ENCODE data around the gene DHX34.
"Not testable (repeated sequence)": the region's sequence is repeated elsewhere in the genome, so short reads cannot be mapped to it uniquely, and the experiment has no call there.

Gene DHX34

GRCh38 chr19:47362321-47362720, 13.2 kb downstream of the DHX34 start:
- Histone ChIP-seq H3K27ac (ENCODE audit: insufficient read depth in 1 of 2, low read depth in 1 of 2, low read length in 2 of 2, poor library complexity in 1 of 2, severe bottlenecking in 2 of 2) (no peak overlapping the region), H3K9me3 (ENCODE audit: control extremely low read depth in 1 of 5, control insufficient read depth in 4 of 5, insufficient read depth in 2 of 5, low read depth in 1 of 5, low read length in 4 of 5) (peaks cover 0 to under 1% (median 0%) of the 10 kb centered on the region in 5 experiments), H3K36me3 (ENCODE audit: control insufficient read depth in 4 of 4, insufficient read depth in 4 of 4, low read length in 3 of 4) (peaks cover 19 to 87% (median 50%) of the 10 kb centered on the region in 4 experiments), H3K4me1 (ENCODE audit: control extremely low read depth in 1 of 4, control insufficient read depth in 4 of 4, insufficient read depth in 4 of 4, low read length in 3 of 4) (no peaks in the 10 kb centered on the region), H3K27me3 (replicated peaks in 2 of 5; ENCODE audit: control insufficient read depth in 4 of 5, insufficient read depth in 5 of 5, low read length in 4 of 5) (no peaks in the 10 kb centered on the region), H3K4me3 (ENCODE audit: control insufficient read depth in 1 of 7, extremely low read depth in 1 of 7, insufficient read depth in 4 of 7, low read depth in 2 of 7, low read length in 6 of 7) (no peak overlapping the region)
- 96% methylated on average over 19 of the region's 21 CpGs for WGBS (ENCODE audit: insufficient coverage)
- CTCF ChIA-PET: no interaction called here
- POLR2A ChIA-PET: no interaction called here
- DNase-seq: no peak

- H3K27ac ChIP-seq (ENCODE audit: insufficient read depth in 1 of 2, low read depth in 1 of 2, low read length in 2 of 2, poor library complexity in 1 of 2, severe bottlenecking in 2 of 2): no peak overlapping the region
- no peaks in the 10 kb centered on the region for H3K27me3 ChIP-seq (replicated peaks in 2 of 5; ENCODE audit: control insufficient read depth in 4 of 5, insufficient read depth in 5 of 5, low read length in 4 of 5)
- peaks cover 12 to 76% (median 39%) of the 10 kb centered on the region in 4 experiments for H3K36me3 ChIP-seq (ENCODE audit: control insufficient read depth in 4 of 4, insufficient read depth in 4 of 4, low read length in 3 of 4)
- ChIA-PET CTCF (no interaction called here), POLR2A (no interaction called here)
- WGBS (ENCODE audit: insufficient coverage): 92% methylated on average over 8 of the region's 13 CpGs
- no peak overlapping the region for H3K4me3 ChIP-seq (ENCODE audit: control insufficient read depth in 1 of 7, extremely low read depth in 1 of 7, insufficient read depth in 4 of 7, low read depth in 2 of 7, low read length in 6 of 7)
- H3K4me1 ChIP-seq (ENCODE audit: control extremely low read depth in 1 of 4, control insufficient read depth in 4 of 4, insufficient read depth in 4 of 4, low read length in 3 of 4): no peaks in the 10 kb centered on the region
- H3K9me3 ChIP-seq (ENCODE audit: control extremely low read depth in 1 of 5, control insufficient read depth in 4 of 5, insufficient read depth in 2 of 5, low read depth in 1 of 5, low read length in 4 of 5): no peaks in the 10 kb centered on the region
- DNase-seq: no peak
Measured at GRCh38 chr19:47363758-47364531, 14.8 kb downstream of the DHX34 start.

DNA sequence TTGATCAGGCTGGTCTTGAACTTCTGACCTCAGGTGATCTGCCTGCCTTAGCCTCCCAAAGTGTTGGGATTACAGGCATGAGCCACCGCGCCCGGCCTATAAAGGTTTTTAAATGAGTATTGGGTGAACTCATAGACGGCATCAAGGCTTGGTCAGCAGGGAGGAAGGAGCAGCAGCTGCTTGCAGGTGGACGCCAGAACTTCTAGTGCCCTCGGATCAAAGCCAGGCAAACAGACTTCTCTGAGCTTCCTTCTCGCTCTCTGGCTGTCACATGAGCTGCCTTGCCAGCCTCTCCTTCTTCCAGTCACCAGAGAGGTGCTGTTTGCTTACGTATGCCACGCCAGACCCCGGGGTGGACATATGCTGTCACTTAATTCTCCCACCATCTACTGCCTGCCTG, 16.3 kb downstream of the DHX34 start:
- POLR2A ChIA-PET; DNase-seq; H3K27ac ChIP-seq (ENCODE audit: insufficient read depth in 1 of 2, low read depth in 1 of 2, low read length in 2 of 2, poor library complexity in 1 of 2, severe bottlenecking in 2 of 2); H3K4me3 ChIP-seq (ENCODE audit: control insufficient read depth in 1 of 7, extremely low read depth in 1 of 7, insufficient read depth in 4 of 7, low read depth in 2 of 7, low read length in 6 of 7); H3K4me1 ChIP-seq (ENCODE audit: control extremely low read depth in 1 of 4, control insufficient read depth in 4 of 4, insufficient read depth in 4 of 4, low read length in 3 of 4); H3K9me3 ChIP-seq (ENCODE audit: control extremely low read depth in 1 of 5, control insufficient read depth in 4 of 5, insufficient read depth in 2 of 5, low read depth in 1 of 5, low read length in 4 of 5); H3K27me3 ChIP-seq (replicated peaks in 2 of 5; ENCODE audit: control insufficient read depth in 4 of 5, insufficient read depth in 5 of 5, low read length in 4 of 5): not testable (repeated sequence)
- CTCF ChIA-PET: interaction anchor here (1.8 kb wide), 1 partner anchor 16 kb away, joined by 5 read pairs; the partner anchor contains the start of gene DHX34
- WGBS (ENCODE audit: insufficient coverage): 98% methylated on average over 6 of the region's 10 CpGs
- peaks cover 5 to 70% (median 35%) of the 10 kb centered on the region in 4 experiments for H3K36me3 ChIP-seq (ENCODE audit: control insufficient read depth in 4 of 4, insufficient read depth in 4 of 4, low read length in 3 of 4)

- CTCF ChIA-PET: interaction anchor here (1.3 to 2.9 kb wide), 2 partner anchors 21 to 22 kb away, joined by 4 to 8 read pairs; partner anchors contain the start of gene DHX34
- 27% methylated on average over 7 of the region's 10 CpGs for WGBS (ENCODE audit: insufficient coverage)
Measured at GRCh38 chr19:47370045-47370611, 21.0 kb downstream of the DHX34 start.

DNA sequence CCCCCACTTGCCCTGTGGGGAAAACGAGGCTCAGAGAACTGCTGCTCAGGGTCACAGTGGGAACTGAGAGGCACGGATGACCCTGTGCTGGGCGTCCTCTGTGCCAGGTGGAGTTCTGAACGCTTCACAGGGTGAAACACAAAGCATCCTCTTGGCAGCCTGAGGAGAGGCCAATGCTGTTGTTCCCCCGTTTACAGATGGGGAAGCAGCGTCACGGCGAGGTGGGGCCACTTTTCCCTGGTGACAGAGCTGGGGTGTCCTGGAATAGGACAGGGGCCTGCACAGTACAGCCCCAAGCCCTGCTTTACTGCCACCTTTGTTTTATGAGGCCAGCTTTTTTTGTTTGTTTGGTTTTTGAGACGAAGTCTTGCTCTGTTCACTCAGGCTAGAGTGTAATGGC, 22.1 kb downstream of the DHX34 start:
- Histone ChIP-seq H3K4me1 (ENCODE audit: control extremely low read depth in 1 of 4, control insufficient read depth in 4 of 4, insufficient read depth in 4 of 4, low read length in 3 of 4) (peaks cover 0 to 9% (median 4%) of the 10 kb centered on the region in 4 experiments), H3K27me3 (replicated peaks in 2 of 5; ENCODE audit: control insufficient read depth in 4 of 5, insufficient read depth in 5 of 5, low read length in 4 of 5) (no peaks in the 10 kb centered on the region), H3K9me3 (ENCODE audit: control extremely low read depth in 1 of 5, control insufficient read depth in 4 of 5, insufficient read depth in 2 of 5, low read depth in 1 of 5, low read length in 4 of 5) (no peaks in the 10 kb centered on the region), H3K36me3 (ENCODE audit: control insufficient read depth in 4 of 4, insufficient read depth in 4 of 4, low read length in 3 of 4) (peaks cover 3 to 74% (median 46%) of the 10 kb centered on the region in 4 experiments), H3K4me3 (ENCODE audit: control insufficient read depth in 1 of 7, extremely low read depth in 1 of 7, insufficient read depth in 4 of 7, low read depth in 2 of 7, low read length in 6 of 7) (no peak overlapping the region), H3K27ac (ENCODE audit: insufficient read depth in 1 of 2, low read depth in 1 of 2, low read length in 2 of 2, poor library complexity in 1 of 2, severe bottlenecking in 2 of 2) (no peak overlapping the region)
- ChIA-PET POLR2A (no interaction called here), CTCF (interaction anchor here (2.9 kb wide), 1 partner anchor 22 kb away, joined by 8 read pairs; the partner anchor contains the start of gene DHX34)
- 97% methylated on average over 9 of the region's 9 CpGs for whole genome bisulfite sequencing (ENCODE audit: insufficient coverage)
- no peak for DNase-seq

More at GRCh38 chr19:47370045-47370611, 21.0 kb downstream of the DHX34 start:
- H3K4me1 ChIP-seq (ENCODE audit: control extremely low read depth in 1 of 4, control insufficient read depth in 4 of 4, insufficient read depth in 4 of 4, low read length in 3 of 4): peaks cover 0 to 9% (median 4%) of the 10 kb centered on the region in 4 experiments
- H3K27ac ChIP-seq (ENCODE audit: insufficient read depth in 1 of 2, low read depth in 1 of 2, low read length in 2 of 2, poor library complexity in 1 of 2, severe bottlenecking in 2 of 2): no peak overlapping the region
- H3K27me3 ChIP-seq (replicated peaks in 2 of 5; ENCODE audit: control insufficient read depth in 4 of 5, insufficient read depth in 5 of 5, low read length in 4 of 5): no peaks in the 10 kb centered on the region
- DNase-seq: peak; percentile 56 to 75 (median 74)
- H3K36me3 ChIP-seq (ENCODE audit: control insufficient read depth in 4 of 4, insufficient read depth in 4 of 4, low read length in 3 of 4): peaks cover 3 to 68% (median 42%) of the 10 kb centered on the region in 4 experiments
- POLR2A ChIA-PET: no interaction called here
- no peak overlapping the region for H3K4me3 ChIP-seq (ENCODE audit: control insufficient read depth in 1 of 7, extremely low read depth in 1 of 7, insufficient read depth in 4 of 7, low read depth in 2 of 7, low read length in 6 of 7)
- H3K9me3 ChIP-seq (ENCODE audit: control extremely low read depth in 1 of 5, control insufficient read depth in 4 of 5, insufficient read depth in 2 of 5, low read depth in 1 of 5, low read length in 4 of 5): no peaks in the 10 kb centered on the region

DNA sequence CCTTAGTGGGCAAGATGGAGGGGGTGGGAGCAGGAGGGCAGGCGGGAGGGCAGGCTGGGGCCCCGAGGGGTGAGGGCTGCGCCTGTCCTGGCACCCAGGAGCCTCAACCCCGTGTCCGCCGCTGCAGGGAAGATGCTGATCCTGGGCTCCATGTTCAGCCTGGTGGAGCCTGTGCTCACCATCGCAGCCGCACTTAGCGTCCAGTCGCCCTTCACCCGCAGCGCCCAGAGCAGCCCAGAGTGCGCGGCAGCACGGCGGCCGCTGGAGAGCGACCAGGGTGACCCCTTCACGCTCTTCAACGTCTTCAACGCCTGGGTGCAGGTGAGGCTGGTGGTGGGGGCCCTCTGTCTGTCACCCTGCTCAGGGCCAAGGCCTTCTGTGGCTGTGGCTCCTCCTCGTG, 23.5 kb downstream of the DHX34 start:
- no peak overlapping the region for H3K27ac ChIP-seq (ENCODE audit: insufficient read depth in 1 of 2, low read depth in 1 of 2, low read length in 2 of 2, poor library complexity in 1 of 2, severe bottlenecking in 2 of 2)
- 96% methylated on average over 14 of the region's 22 CpGs for WGBS (ENCODE audit: insufficient coverage)
- ChIA-PET CTCF (interaction anchor here (2.9 kb wide), 1 partner anchor 24 kb away, joined by 8 read pairs; the partner anchor contains the start of gene DHX34), POLR2A (interaction anchor here (0.6 kb wide), 1 partner anchor 1244 kb away, joined by 3 read pairs; no protein-coding TSS in a partner anchor)
- no peak for DNase-seq
- H3K4me3 ChIP-seq (ENCODE audit: control insufficient read depth in 1 of 7, extremely low read depth in 1 of 7, insufficient read depth in 4 of 7, low read depth in 2 of 7, low read length in 6 of 7): no peak overlapping the region
- no peaks in the 10 kb centered on the region for H3K27me3 ChIP-seq (replicated peaks in 2 of 5; ENCODE audit: control insufficient read depth in 4 of 5, insufficient read depth in 5 of 5, low read length in 4 of 5)
- H3K9me3 ChIP-seq (ENCODE audit: control extremely low read depth in 1 of 5, control insufficient read depth in 4 of 5, insufficient read depth in 2 of 5, low read depth in 1 of 5, low read length in 4 of 5): no peaks in the 10 kb centered on the region
- H3K36me3 ChIP-seq (ENCODE audit: control insufficient read depth in 4 of 4, insufficient read depth in 4 of 4, low read length in 3 of 4): peaks cover 3 to 80% (median 52%) of the 10 kb centered on the region in 4 experiments
- H3K4me1 ChIP-seq (ENCODE audit: control extremely low read depth in 1 of 4, control insufficient read depth in 4 of 4, insufficient read depth in 4 of 4, low read length in 3 of 4): peaks cover 0 to 9% (median 4%) of the 10 kb centered on the region in 4 experiments
